Right lung (tissue), 5 donors: ENCODE results near the gene ZNF326. TPM values are rescaled to one million over a fixed set of nuclear protein-coding genes. Genes with fewer than 3 reads are reported as not detected.

Experiments used
- DNase-seq, 2 donors: peaks; one replicate each; pipeline ENCODE4 v3.0.0-alpha.2; 2013
- polyA plus RNA-seq, 5 donors: library from polyadenylated mRNA; unstranded; fragments of 120-200 nt; gene quantifications; one replicate each; pipeline versions ENCODE4 v1.2.1 to v1.2.3, GENCODE V29; 2013; ENCODE audit warnings: inconsistent platforms in 1 of 5, low replicate concordance in 1 of 5; ENCODE audit not compliant: insufficient read length in 5 of 5, insufficient read depth in 1 of 5

The ZNF326 gene
- polyA plus RNA-seq, 5 donors: 49.4 to 100 (median 84.9) TPM

GRCh38 chr1:90068611-90069280 lies 73.8 kb downstream of the ZNF326 start:
- no peak for DNase-seq

GRCh38 chr1:90074137-90074536 lies 79.2 kb downstream of the ZNF326 start:
- no peak for DNase-seq

- no peak for DNase-seq
These were observed 79.7 kb downstream of the ZNF326 start for GRCh38 chr1:90074566-90074965.

GRCh38 chr1:90074970-90075391 lies 80.1 kb downstream of the ZNF326 start:
- DNase-seq: no peak

DNA sequence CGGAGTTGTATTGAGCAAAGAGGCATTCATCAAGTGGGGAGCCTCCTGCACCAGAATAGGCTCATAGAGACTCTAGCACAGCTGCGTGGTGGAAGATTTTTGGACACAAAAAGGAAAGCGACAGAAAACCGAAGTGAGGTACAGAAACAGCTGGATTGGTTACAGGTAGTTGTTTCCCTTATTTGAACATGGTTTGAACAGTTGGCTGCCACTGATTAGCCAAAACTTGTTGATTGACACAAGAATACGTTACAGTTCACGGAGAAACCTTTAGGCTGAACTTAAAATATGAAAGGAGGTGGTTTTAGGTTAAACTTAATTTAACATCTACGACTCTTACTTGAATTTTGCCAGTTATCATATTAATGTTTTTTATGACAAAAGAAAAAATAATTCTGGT lies 89.1 kb downstream of the ZNF326 start:
- no peak for DNase-seq

Other genes with a start within 250 kb of the ZNF326 start
- 10 to 100 TPM; 14.3 to 18.3 (median 17.0) TPM for gene LRRC8D, start 174.1 kb upstream of the ZNF326 start, polyA plus RNA-seq